ENCODE results near the gene PPP1R14B. TPM values are rescaled to one million over a fixed set of nuclear protein-coding genes. Genes with fewer than 3 reads are reported as not detected.
A peak's percentile ranks its signal among the peaks of the same experiment; 100 is the strongest.

Gene PPP1R14B
- polyA plus RNA-seq, 10 donors: 130 to 192 (median 172) TPM

- DNase-seq: no peak
These were observed 27.4 kb downstream of the PPP1R14B start for GRCh38 chr11:64219354-64219684.

GRCh38 chr11:64218628-64219353, 28.0 kb downstream of the PPP1R14B start:
- DNase-seq: peak in 1 of 3 donors; percentile 15

DNA sequence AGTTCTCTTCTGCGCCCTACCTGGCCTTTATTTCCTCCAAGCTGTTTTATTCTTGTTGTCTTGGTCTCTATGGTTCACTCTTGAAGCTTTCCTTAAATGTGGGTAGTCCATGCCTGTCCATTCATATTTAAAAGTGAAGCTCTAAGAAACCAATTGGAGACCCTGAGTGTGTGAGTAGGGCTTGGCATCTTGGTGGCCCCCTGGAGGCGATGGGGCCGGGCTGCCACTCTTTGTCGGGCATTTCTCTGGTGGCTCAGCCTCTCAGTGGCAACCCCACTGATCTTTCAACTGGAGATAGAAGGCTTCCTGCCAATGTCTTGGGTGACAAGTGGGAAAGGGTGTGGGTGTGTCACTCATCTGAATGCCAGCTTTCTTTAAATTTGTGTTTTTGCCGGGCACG, 29.9 kb downstream of the PPP1R14B start:
- no peak for DNase-seq

- no peak for DNase-seq
These were observed 35.4 kb downstream of the PPP1R14B start for GRCh38 chr11:64211181-64211872.

- DNase-seq: no peak
These were observed 36.3 kb downstream of the PPP1R14B start for GRCh38 chr11:64210301-64211020.

- no peak for DNase-seq
These were observed 37.2 kb downstream of the PPP1R14B start for GRCh38 chr11:64209563-64209843.

DNA sequence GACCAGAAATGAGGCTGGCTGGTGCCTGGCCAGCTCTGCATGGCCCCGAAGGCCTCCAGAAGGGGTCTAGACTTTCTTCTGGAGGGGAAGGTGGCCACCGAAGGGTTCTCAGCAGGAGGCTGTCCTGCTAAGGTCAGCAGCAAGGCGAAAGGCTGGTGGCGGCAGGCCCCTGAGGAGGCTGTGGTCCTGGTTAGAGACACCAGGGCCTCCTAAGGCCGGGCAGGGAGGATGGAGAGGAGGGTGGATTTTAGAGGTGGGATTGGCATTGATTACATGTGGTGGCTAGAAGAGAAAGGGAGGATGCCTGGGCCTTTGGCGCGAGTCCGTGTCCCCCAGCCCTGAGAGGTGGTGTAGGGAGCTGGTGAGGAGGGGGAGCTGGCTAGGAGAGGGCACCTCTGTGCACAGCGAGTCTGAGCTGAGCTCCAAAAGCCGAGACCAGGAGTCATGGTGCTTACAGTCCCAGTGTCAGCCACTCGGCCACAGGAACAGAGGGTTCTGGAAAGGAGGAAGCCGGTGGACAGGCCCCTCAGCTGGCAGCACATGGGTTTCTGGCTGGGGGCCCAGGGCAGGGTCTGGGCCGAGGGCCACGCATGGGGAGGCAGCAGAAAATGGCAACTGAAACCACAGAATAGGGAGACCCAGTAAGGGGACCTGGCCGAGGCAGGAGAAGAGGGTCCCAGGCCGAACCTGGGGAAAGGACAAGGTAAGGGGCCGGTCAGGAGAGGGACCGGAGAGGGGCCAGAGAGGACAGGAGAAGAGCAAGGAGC, 37.8 kb downstream of the PPP1R14B start:
- no peak for DNase-seq

DNA sequence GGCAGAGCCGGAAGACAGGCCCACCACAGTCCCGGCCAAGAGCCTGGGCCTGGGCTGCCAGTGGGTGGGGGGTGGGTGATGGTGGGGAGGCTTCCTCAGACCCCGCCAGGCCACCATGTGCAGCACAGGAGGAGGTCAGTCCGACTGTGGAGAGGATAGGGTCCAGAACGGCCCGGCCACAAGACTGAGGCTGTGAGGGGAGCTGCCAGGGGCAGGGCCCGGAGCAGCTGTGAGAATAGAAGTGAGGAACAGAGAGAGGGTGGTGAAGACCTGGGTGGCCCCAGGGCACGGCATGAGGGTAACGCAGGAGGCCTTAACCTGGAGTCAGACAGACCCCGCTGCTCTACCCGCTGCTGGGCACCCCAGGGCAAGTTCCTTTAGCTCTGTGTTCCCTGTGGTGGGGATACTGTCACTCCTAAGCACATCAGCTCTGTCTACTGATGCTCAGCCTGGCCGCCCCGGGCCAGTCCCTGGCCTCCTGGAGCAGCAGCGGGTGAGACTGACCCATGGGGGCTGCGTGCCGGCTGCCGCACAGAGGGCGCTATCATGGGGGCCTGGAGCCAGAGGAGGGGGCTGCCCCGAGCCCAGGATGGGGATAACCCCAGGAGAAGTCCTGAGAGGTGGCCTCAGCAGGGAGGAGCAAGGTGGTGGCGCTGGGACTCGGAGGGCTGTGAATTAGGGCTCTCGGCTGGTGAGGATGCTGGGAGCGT, 38.5 kb downstream of the PPP1R14B start:
- no peak for DNase-seq

DNA sequence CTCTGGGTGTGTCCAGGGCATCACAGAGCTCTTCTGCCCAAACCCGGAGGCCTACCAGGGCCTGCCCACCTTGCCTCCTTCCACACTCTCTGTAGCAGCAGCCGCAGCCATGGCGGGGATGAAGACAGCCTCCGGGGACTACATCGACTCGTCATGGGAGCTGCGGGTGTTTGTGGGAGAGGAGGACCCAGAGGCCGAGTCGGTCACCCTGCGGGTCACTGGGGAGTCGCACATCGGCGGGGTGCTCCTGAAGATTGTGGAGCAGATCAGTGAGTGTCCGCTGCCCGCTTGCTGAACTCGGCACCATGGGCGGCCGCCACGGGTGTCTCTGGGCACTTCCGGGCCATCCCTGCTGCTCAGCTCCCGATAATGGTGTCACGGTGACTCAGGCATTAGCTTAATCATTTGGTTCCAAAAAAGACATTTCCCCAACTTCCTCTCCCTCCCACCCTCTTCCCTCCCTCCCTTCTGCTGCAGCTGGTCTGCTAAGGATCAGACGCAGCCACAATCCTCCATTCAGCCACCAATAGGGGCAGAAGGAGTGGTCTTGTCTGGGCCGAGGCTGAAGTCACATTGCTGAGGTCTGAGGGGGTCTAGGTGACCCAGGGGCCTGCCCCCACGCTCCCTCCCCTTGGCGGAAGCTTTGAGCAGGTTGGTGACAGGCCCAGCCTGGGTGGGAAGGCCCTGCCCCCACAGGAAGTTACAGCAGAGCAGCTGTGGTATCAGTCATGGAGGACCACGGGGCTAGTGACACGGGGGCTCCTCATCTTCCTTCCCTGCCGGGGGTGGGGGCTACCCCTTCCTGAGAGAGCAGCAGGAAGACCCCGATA, 39.3 kb downstream of the PPP1R14B start:
- peak; percentile 53 to 91 (median 70) for DNase-seq

- peak in 1 of 3 donors; percentile 46 for DNase-seq
These were observed 40.1 kb downstream of the PPP1R14B start, which contains the start of gene FERMT3 for GRCh38 chr11:64206457-64207255. Gene FERMT3, plus strand, starts transcription at chr11:64206721. Its CDS starts 644 bp downstream, at chr11:64207365.

DNA sequence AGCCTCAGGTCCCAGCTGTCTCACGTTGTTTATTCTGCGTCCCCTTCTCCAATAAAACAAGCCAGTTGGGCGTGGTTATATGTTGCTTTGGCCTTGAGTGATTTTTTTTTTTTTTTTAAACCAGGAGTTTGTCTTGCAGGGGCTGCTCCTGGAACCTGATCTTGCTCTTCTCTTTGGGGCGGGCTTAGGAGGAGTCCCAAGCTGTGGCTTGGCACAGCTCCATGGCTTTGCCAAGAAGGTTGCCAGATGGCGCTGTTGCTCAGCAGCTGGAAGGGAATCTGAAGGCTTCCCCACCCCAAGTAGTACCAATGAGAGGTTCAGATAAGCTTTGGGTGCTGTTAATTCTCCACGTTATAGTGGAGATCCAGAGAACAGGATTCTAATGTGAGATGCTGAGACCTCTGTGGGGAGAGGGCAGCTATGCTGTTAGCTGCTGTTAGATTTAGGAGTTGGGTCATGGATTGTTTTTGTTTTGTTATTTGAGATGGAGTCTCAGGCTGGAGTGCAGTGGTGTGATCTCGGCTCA, 42.2 kb downstream of the PPP1R14B start:
- peak; percentile 87 to 90 (median 89) for DNase-seq

GRCh38 chr11:64204080-64204440, 42.7 kb downstream of the PPP1R14B start:
- no peak for DNase-seq

DNA sequence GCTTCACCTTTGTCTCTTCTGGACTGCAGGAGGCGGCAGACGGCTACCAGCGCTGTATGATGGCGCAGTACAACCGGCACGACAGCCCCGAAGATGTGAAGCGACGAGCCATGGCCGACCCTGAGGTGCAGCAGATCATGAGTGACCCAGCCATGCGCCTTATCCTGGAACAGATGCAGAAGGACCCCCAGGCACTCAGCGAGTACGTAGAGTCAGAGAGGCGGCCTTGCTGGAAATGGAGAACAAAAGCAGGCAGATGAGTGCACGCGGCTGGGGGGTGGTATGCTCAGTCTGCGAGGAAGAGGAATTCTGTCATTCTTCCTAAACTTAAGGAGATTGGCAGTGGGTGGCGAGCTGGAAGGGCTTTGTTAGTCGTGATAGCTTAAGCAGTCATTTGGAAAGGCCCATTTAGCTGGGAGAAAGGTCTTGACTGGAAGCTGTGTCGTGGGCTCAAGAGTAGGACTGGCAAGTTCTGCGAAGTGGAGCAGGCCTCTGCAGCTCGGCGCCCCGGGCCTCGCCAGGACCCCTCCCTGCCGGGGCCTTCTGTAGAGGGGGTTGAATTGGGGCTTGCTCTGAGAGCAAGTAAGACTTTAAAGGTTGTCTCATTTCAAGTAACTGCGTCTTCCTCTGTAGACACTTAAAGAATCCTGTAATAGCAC, 43.2 kb downstream of the PPP1R14B start:
- DNase-seq: no peak

DNA sequence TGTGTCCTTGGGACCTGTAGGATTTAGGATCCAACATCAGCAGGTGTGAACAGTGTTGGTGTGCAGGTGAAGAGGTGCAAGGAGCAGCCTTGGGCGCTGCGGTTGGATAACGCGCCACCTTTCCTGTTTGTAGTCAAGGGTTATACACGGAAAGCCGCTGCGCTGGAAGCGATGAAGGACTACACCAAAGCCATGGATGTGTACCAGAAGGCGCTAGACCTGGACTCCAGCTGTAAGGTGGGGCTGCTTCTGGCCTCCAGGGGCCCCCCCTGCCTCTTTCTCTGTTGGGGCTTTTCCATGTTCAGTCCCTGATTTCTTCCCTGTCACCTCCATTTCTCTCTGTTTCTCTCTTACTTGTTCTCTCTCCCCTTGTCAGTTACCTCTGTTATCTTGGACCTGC, 43.8 kb downstream of the PPP1R14B start:
- no peak for DNase-seq

DNA sequence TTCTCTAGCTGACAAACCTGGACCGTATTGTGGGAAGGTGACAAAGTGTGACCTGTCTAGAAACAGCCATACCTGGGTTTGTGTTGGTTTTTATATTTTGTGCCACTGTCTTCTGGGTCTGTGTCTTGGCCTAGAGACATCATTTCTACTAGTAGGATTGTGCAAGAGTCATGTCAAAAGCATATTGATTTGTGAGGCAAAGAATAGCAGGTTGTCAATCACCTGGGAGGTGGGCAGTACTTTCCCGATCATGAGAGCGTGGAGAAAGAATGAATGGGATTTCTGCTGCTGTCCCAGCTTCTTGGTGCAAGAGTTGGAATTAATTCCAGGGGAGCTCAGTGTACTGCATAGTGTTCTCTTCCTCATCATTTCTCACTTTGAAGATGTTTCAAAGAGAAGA, 45.2 kb downstream of the PPP1R14B start:
- no peak for DNase-seq

DNA sequence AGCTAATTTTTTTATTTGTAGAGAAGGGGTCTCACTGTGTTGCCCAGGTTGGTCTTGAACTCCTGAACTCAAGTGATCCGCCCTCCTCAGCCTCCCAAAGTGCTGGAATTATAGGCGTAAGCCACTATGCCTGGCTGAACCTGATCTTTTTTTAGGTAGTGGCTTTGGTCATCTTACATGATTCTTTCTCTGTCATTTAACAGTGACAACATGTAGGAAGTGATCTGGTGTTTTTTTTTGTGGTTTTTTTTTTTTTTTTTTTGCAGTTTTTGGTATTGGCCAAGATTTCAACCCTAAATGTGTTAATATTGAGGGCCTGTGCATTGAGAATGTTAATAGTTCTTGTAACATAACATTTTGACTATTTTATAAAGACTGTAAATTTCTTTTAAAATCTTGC, 48.2 kb downstream of the PPP1R14B start:
- DNase-seq: no peak

GRCh38 chr11:64196626-64197025, 50.1 kb downstream of the PPP1R14B start:
- no peak for DNase-seq

Data from muscle of back (tissue), 11 donors.